GM21619 (cell line): ENCODE results near the gene GLRB.
"Not testable (repeated sequence)": the region's sequence is repeated elsewhere in the genome, so short reads cannot be mapped to it uniquely, and the experiment has no call there.

Experiments
- ATAC-seq: cut with Tn5 transposase; IDR thresholded peaks from one replicate; pipeline ENCODE4 v1.9.1; 2021; ENCODE audit not compliant: unreplicated experiment

Gene GLRB

DNA sequence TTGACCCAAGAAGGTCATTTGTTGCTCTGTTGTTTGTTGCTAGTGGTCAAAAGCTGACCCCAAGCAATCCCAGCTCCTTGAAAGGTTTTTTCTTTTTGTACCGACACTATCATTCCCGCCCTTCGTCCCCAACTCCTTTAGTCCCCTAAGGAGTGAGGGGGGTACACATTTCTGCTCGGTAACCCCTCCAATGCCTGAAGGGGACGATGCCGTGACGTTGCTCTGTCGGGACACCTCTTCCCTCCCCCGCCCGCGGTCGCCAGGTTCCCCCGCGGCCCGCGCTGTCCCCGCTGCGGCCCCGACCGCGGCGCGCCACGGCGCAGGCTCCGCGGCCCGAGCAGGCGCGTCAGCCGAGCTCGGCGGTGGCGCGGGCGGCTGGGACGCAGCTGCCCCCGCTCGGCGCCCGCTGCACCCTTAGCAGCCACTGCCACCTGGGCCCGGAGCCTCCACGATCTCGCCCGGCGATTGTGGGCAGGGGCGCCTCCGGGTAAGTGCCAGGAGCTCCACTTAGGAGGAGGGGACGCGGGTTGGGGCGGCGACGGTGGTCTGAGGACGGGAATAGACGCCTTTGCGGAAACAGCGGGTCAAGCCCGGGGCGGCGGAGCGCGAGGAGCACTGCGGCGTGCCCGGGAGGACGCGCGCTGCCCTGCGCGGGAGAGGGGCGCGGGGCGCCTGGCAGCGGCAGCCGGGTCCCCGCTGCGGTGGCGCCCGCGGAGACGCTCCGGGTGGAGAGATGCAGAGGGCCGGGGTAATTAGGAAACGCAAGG lies at the start of gene GLRB:
Gene GLRB, plus strand, starts transcription at position 340 of the 767 bp plus-strand sequence. CDS start 1,875 bp downstream, outside the sequence.
- no peak for ATAC-seq

GRCh38 chr4:157035471-157035870 lies 40.5 kb upstream of the GLRB start:
- ATAC-seq = no peak

GRCh38 chr4:157040405-157040804 lies 35.5 kb upstream of the GLRB start:
- no peak for ATAC-seq

DNA sequence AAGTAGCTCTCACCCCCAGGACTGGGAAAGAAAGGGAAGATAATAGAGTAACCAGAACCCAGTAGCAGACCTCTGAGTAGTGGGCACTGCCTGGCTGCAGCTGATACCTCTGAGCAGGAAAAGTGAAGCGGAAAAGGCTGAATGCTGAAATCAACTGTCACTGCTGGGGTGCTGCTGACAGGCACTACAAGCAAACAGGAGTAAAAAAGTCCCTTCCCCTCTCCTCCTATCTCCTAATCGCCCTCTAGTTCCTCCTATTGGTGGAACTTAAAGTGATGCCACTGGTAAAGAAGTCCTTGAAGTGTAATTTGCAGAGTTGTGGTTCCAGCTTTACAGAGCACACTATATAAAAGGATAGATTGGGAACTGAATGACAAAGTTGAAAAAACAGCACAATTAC lies 32.8 kb upstream of the GLRB start:
- no peak for ATAC-seq

DNA sequence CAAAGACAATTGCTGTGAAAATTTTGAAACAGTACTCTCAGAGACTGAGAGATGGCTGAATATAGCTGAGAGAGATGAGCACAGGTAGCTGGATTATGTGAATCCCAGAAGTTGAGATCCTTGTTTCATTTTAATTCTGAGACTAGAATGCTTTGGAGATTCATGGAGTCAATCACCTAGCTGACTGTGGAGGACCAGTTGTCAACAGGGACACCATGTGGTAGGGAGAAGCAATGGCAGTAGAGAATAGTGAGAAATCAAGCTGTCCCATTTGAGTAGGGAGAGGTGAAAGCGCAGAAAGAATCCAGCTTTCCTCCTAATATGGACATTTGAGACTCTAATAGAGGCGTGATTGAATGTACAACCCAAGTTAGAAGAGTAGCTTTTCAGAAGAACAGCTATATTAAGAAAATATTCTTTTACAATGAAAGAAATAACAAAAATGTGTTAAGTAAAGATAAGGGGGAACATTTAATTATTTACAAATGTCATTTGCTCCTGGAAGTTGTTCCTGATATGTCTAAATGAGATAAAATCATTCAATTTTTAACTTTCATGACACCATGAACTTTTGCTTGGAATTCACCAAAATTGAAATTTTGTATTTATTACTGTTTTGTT lies 30.3 kb upstream of the GLRB start:
- peak; percentile 89 for ATAC-seq

GRCh38 chr4:157048248-157048647 lies 27.7 kb upstream of the GLRB start:
- ATAC-seq = no peak

DNA sequence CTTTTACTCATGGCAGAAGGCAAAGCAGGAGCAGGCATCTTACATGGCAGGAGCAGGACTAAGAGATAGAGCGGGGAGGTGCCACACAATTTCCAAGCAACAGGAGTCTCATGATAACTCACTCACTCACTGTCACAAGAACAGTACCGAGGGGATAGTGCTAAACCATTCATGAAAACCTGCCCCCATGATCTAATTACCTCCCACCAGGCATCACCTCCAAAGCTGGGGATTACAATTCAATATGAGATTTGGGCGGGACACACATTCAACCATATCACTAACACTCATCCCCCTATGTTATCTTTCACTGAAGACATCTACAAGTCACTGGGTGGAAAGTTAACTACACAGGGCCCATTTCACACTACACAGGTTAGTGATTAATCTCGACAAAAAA lies 25.4 kb upstream of the GLRB start:
- no peak for ATAC-seq

DNA sequence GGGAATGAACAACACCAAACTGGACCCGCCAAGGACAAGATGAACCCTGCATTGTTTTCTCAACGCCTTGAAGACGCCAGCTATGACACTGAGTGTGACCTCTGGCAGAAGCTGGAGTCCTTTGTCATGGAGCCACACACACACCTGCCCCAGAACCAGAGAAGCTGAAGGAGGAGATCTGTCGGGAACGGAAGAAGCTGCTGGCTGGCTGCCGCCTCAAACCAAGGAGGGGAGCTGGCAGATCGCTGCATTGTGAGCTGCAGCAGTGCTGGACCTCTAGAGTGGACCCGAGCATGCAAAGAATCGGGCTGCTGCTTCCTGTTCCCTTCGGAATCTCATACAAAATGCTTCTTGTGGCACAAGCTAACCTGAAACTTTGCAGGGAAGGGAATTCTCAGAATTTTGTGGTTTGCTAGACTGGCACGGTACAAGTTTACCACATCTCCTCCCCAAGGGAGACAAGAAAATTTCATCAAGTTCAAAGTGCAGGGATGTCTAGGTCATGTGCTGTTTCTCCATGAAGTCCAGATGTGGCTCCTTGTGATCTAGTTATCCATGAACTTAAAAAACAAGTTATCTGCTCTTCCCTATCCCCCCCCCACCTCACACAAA lies 23.4 kb upstream of the GLRB start:
- ATAC-seq = no peak

- ATAC-seq = no peak
Observed at GRCh38 chr4:157057218-157057617, 18.7 kb upstream of the GLRB start.

DNA sequence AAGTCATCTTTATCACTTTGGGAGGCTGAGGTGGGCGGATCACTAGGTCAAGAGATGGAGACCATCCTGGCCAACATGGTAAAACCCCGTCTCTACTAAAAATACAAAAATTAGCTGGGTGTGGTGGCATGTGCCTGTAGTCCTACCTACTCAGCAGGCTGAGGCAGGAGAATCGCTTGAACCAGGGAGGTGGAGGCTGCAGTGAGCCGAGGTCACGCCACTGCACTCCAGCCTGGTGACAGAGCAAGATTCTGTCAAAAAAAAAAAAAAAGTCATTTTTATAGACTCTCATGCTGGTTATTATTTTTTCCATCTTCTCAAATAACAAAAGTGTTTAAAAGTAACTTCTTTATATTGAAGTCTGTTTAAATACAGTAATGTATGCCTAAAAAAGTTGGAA lies 17.1 kb upstream of the GLRB start:
- not testable (repeated sequence) for ATAC-seq

- ATAC-seq = no peak
Observed at GRCh38 chr4:157072002-157072401, 3.9 kb upstream of the GLRB start.

GRCh38 chr4:157075401-157075800 lies 549 bp upstream of the GLRB start:
- no peak for ATAC-seq

GRCh38 chr4:157076578-157076947 lies 613 bp downstream of the GLRB start:
- no peak for ATAC-seq

DNA sequence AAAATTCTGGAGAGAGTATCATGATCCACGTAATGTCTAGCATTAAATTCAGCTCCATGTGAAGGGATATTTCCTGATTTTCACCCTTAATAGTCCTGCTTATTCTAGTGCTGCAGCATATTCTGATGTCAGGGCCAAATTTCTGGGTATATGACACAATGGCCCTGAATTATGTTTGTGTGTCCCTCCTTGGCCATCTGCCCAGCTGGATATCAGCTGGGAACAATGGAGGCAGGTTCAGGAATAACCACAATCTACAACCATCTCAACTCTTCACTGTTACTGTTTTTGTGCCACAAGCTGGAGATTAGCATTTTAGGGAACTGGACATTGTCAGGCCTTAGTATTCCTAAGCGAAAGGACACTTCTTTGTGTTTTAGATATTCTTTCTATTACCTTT lies 3.5 kb downstream of the GLRB start:
- ATAC-seq = no peak

- ATAC-seq = no peak
Observed at GRCh38 chr4:157080605-157081004, 4.7 kb downstream of the GLRB start.

DNA sequence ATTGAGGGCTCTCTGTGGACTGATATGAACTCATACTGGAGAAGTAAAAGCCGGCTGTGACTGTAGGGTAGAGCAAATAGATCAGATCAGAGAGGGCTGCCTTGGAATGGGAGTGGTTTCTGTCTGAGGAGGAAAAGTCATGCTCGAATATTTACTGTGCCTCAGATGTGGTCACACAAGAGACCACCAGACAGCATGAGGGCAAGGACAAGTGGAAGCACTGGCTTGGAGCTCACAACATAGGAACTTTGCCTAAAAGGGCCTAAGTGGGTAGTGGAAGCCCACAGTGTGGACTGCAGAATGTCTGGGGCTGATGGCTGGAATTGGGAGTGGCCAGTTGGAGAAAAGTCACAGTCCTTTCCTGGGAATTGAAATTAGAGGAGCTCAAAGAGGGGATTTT lies 19.8 kb downstream of the GLRB start:
- ATAC-seq = no peak

- ATAC-seq = no peak
Observed at GRCh38 chr4:157096439-157096838, 20.5 kb downstream of the GLRB start.

DNA sequence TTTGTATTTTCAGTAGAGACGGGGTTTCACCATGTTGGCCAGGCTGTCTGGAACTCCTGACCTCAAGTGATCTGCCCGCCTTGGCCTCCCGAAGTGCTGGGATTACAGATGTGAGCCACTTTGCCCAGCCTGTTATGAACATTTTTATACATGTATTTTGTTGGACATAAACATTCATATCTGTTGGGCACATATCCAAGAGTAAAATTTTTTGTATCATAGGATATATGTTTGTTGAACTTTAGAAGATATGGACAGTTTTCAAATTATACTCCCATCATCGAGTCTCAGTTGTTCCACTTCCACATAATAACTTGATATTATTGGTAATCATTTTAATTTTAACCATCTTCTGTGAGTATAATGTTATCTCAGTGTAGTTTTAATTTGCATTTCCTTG lies 23.6 kb downstream of the GLRB start:
- ATAC-seq = no peak

- ATAC-seq = no peak
Observed at GRCh38 chr4:157104541-157104940, 28.6 kb downstream of the GLRB start.

- ATAC-seq = no peak
Observed at GRCh38 chr4:157114671-157115070, 38.7 kb downstream of the GLRB start.

DNA sequence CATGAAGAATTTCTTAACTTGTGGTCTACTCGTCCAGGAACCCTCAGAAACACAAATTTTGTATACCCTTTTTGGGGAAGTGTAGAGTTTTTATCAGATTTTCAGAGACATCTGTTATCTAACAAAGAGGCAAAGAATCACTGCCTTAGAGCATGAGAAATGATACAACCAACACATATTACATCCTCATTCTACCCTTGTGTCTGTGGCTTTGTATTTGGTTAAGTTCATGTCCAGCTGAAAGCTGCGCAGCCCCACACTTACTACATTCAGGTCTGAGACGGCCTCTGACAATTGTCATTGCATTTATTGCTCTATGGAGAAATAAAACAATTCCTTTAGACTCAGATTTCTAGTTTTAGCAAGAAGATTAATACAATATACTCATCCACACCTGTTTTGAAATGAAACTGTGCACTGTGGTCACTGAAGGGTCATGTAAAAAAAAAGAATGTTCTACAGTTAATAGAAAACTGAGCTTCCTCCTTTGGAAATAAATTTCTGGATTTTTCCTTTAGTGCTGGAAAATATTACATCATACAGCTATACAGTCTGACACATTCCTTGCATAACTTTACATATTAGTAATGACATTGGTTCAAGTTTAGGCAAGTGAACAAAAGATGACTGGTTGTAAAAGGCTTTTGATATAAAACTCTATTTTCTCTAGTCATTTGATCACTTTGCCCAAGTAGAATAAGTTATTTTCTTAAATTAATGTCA lies 39.8 kb downstream of the GLRB start:
- ATAC-seq = no peak

GRCh38 chr4:157121401-157121800 lies 45.5 kb downstream of the GLRB start:
- no peak for ATAC-seq
